GM10248 (cell line): ENCODE measurements around the gene SLC4A4.

Experiments used
- CTCF ChIA-PET: fragments of 300-600 bp; sonication (Branson Sonifier 250); formaldehyde crosslinking; extraction: SDS; loops from one replicate; lab custom pipeline; 2021; ENCODE audit warnings: antibody characterized with exemption; lab: Yijun Ruan, JAX
- POLR2A ChIA-PET: fragments of 350-650 bp; sonication (Branson Sonifier 250); formaldehyde crosslinking; extraction: SDS; loops from one replicate; lab custom pipeline; 2020; ENCODE audit warnings: antibody characterized with exemption; lab: Yijun Ruan, JAX
- DNase-seq: peaks from one replicate; pipeline ENCODE4 v3.0.0; 2012; ENCODE audit errors: extremely low spot score
- CTCF ChIP-seq: IDR thresholded peaks from 2 replicates; pipeline ENCODE4 v1.5.1; 2012; ENCODE audit warnings: mild to moderate bottlenecking, low read depth; ENCODE audit errors: extremely low read depth, missing control alignments, control extremely low read depth

The SLC4A4 gene

GRCh38 chr4:71307729-71308128 is 31.1 kb upstream of the SLC4A4 start:
- no peak for DNase-seq
- no peak for TF ChIP-seq CTCF
- ChIA-PET CTCF (interaction anchor here (1.1 to 1.6 kb wide), 2 partner anchors 24 to 31 kb away, joined by 3 to 4 read pairs; partner anchors contain the start of gene SLC4A4), POLR2A (no interaction called here)

GRCh38 chr4:71322425-71322824 is 16.4 kb upstream of the SLC4A4 start:
- CTCF ChIA-PET: no interaction called here
- TF ChIP-seq CTCF: no peak
- DNase-seq: no peak
- POLR2A ChIA-PET: no interaction called here

- no peak for TF ChIP-seq CTCF
- ChIA-PET CTCF (interaction anchor here (1.2 to 1.3 kb wide), 2 partner anchors 9 to 63 kb away, joined by 3 read pairs; no protein-coding TSS in a partner anchor), POLR2A (no interaction called here)
- no peak for DNase-seq
Measured at GRCh38 chr4:71333368-71333767, 5.5 kb upstream of the SLC4A4 start.

- no peak for TF ChIP-seq CTCF
- ChIA-PET CTCF (no interaction called here), POLR2A (no interaction called here)
- no peak for DNase-seq
Measured at GRCh38 chr4:71333960-71334359, 4.9 kb upstream of the SLC4A4 start.

- ChIA-PET POLR2A (no interaction called here), CTCF (no interaction called here)
- DNase-seq: no peak
- TF ChIP-seq CTCF: no peak
Measured at GRCh38 chr4:71334465-71334882, 4.3 kb upstream of the SLC4A4 start.

- DNase-seq: no peak
- no peak for TF ChIP-seq CTCF
- POLR2A ChIA-PET: no interaction called here
- CTCF ChIA-PET: interaction anchor here (1.1 kb wide), 1 partner anchor 730 kb away, joined by 3 read pairs; no protein-coding TSS in a partner anchor
Measured at GRCh38 chr4:71343670-71344466, 5.0 kb downstream of the SLC4A4 start.
